Urothelium cell line (cell line): ENCODE measurements around the gene NSMF.
A peak's percentile ranks its signal among the peaks of the same experiment; 100 is the strongest.

Source experiments
- DNase-seq: peaks from one replicate; pipeline ENCODE4 v3.0.0; 2011; ENCODE audit warnings: low spot score, mixed read lengths
- FAIRE-seq: peaks from 2 replicates; lab custom pipeline; 2011; peaks lifted over from hg19 to GRCh38; lab: Jason Lieb, UNC

Gene NSMF

DNA sequence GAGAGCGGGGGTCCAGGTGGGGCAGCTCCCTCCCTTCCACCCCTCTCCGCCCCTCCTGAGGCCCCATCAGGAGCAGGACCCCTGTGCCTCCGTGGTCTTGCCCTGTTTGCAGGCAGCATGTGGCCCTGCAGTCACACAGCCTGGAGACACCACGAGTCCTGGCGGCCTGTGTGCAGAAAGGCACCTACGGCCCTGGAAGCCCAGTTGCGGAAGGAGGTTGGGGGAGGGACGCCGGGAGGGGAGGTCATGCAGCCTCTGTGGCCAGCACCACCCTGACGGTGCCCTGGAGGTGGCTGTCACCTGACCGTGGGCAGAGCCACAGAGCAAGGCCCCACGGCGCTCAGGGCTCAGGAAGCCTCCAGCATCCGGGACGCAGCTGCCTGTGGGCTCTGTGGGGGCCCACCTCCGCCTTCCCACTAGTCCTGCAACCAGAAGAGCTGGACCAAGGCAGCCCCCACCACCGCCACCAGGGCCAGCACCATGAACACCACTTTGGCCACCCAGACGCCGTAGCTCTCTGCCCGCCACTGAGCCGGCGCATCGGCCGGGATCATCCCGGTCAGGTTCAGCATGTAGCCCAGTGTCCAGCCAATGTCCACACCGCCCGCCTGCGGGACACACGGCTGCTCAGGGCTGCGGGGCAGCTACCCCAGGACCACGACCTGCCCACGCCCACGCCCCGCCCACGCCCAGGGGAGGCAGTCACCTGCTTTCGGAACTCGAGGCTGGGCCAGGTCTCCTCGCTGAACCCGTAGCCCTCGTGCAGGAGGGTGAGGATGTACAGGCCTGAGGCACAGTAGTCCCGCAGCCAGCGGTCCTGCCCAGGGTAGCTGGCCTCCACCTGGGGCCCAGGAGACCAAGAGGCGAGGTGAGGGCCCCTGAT lies 24.4 kb downstream of the NSMF start:
- no peak for FAIRE-seq

DNA sequence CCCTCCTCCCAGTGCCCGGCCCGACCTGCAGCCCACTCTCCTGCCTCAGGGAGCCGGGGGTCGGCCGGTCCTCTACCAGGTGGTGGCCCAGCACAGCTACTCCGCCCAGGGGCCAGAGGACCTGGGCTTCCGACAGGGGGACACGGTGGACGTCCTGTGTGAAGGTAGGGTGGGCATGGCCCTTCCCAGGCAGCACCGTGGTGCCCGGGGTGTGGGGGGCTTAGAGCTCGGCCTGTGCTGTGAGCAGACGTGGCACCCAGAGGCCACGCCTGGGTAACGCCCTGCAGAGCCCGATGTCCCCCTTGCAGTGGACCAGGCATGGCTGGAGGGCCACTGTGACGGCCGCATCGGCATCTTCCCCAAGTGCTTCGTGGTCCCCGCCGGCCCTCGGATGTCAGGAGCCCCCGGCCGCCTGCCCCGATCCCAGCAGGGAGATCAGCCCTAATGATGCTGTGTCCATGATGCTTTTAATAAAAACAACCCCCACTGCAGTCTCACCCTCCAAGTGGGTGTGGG lies 25.2 kb downstream of the NSMF start:
- FAIRE-seq (no peak), DNase-seq (no peak)

More for the DNA sequence above, 24.4 kb downstream of the NSMF start:
- no peak for DNase-seq

DNA sequence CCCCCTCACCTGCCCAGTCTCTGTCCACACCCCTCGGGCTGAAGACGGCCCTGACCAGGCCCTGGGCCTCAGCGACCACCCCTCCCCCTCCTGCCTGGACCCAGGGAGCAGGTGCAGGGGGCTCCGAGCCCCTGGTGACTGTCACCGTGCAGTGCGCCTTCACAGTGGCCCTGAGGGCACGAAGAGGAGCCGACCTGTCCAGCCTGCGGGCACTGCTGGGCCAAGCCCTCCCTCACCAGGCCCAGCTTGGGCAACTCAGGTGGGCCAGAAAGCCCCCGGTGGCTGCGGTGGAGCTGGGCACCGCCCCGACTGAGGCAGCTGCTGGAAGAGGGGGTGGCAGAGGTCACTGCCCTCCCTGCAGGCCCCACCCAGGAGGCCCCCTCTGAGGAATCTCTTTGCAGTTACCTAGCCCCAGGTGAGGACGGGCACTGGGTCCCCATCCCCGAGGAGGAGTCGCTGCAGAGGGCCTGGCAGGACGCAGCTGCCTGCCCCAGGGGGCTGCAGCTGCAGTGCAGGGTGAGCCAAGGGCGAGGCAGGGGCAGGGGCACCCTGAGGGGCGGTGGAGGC lies 25.7 kb downstream of the NSMF start:
- FAIRE-seq (no peak), DNase-seq (no peak)

DNA sequence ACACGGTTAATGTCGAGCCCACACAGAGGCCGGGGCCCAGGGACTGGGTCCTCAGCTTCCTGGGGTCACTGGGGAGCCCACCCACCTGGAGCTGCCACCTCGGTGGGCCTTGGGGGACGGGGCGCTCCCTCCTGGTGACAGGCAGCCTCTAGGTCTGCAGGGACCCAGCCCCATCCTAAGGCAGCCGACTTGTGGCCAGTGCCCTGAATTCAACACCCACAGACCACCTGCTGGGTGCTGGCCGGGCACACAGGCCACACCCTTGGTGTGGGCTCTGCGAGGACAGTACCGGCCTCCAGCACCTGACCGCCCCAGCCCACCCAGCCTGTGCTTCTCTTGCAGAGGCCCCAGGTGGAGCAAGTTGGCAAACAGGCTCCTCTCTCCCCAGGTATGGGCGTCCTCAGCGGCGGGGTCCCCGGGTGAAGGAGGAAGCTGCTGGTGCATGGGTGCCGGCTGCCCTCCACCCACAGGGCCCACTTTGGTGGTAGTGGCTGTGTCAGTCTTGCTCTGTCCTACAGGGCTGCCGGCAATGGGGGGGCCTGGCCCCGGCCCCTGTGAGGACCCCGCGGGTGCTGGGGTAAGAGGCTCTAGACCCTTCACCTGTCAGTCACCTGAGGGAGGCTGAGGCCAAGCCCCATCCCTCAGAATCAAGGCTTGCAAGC lies 26.3 kb downstream of the NSMF start:
- FAIRE-seq: no peak
- DNase-seq: no peak

DNA sequence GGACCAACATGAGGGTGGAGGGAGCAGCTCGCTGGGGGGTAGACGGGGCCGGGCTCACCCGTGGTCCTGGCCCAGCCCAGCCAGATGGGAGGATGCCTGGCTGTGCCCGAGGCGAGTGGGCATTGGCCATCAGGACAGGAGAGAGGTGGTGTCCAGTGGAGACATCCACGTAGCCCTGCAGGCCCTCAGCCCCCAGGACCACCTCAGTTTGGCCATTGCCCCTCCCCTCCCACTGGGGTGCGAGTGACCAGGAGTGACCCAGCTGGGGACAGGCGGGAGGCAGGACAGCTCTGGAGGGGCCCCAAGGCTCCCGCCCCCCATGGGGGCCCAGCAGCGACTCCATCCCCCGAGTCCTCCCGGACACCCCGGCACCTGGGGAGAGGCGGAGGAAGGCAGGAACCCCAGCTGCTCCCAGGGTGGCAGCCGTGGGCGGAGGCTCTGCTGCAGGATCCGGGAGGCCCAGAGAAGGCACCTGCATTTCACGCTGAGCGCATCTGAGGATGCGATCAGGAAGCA lies 27.7 kb downstream of the NSMF start:
- FAIRE-seq: no peak
- DNase-seq: no peak

DNA sequence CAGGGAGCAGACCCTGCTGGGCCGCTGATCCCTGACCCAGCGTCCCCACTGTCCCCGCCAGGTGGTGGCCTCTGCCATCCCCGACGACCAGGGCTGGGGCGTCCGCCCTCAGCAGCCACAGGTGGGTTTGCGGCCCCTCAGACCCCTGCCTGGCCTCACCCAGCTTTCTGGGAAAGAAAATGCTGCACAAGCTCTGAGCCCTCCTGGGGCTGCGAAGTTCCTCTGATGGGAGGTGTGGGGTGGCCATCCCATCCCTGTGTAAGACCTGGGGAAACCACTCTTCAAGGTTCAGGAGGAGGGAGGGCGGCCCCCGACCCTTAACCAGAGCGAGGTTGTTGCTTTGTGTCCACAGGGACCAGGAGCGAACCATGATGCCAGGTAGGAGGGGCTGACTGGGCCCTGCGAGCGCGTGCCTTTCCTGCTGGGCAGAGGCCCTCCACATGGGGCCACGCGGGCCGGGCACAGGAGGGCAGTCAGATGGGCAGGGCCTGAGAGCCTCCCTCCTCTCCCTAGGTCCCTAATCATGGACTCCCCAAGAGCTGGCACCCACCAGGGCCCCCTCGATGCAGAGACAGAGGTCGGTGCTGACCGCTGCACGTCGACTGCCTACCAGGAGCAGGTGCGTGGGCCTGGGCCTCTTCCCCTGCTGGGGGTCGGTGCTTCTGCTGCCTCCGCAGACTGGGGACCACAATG lies 28.3 kb downstream of the NSMF start:
- no peak for FAIRE-seq
- DNase-seq: no peak

DNA sequence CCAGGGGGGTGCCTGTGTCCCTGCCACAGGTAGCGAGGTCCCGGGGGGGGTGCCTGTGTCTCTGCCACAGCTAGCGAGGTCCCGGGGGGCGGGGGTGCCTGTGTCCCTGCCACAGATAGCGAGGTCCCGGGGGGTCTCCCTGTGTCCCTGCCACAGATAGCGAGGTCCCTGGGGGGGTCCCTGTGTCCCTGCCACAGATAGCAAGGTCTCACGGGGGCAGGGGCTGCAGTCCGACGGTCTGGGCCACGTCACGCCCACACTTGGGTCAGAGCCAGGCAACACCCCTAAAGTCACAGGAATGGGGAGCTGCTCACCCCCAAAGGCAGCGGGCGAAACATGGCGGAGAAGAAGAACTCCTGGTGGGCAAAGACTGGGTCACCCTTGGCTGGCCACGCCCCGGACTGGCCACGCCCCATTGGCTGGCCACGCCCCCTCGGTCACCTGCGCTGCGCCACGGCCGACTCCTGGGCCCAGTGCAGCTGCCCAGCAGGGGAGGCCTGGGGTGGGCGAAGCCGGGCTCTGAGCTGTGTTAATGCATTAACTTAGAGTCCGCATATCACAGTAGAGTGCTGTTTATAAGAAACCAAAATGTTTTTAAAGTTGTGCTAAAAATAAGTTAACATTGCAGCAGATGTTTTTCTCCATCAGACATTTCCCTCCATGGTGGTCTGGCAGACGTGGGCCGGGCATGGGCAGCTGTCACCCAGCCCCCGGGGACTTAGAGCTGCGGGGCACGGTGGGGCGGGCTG lies 29.0 kb downstream of the NSMF start:
- no peak for FAIRE-seq

DNA sequence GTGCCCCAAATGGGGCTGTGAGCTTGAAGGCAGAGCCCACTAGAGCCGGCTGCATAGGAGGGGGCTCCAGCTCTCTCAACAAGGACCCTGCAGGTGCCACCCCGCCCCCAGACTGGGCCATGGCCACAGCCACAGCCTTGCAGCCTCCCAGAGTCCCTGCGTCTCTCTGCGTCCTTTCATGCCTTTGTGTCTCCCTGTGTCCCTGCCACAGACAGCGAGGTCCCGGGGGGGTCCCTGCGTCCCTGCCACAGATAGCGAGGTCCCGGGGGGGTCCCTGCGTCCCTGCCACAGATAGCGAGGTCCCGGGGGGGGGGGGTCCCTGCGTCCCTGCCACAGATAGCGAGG lies 29.6 kb downstream of the NSMF start:
- DNase-seq: no peak
- FAIRE-seq: no peak

More for the DNA sequence above, 29.0 kb downstream of the NSMF start:
- peak; percentile 70 for DNase-seq

DNA sequence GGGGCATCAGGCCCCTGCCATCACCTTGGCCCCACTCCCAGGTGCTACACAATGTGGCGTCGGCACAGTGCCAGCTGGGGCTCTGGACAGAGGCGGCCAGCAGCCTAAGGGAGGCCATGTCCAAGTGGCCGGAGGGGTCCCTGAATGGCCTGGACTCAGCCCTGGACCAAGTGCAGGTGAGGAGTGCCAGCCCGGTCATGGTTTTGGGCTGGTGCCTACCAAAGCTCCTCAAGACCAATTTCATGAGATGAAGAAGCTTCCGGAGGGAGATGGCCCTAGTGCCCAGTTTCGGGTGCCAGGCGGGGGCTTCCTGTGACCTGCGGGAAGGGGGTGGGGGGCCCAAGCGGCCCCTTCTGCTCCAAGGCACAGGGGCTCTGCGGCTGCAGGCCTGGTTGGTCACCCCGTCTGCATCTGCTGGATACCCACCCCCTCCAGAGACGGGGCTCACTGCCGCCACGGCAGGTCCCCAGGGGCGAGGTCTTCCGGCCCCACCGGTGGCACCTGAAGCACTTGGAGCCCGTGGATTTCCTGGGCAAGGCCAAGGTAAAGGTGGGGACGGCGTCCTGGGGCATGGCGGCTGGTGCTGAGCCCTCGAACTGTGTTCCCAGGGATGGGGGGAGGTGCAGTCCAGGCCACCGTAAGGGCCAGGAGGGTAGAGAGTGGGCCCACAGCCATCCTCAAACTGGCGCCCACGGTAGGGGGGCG lies 30.1 kb downstream of the NSMF start:
- no peak for FAIRE-seq
- no peak for DNase-seq

DNA sequence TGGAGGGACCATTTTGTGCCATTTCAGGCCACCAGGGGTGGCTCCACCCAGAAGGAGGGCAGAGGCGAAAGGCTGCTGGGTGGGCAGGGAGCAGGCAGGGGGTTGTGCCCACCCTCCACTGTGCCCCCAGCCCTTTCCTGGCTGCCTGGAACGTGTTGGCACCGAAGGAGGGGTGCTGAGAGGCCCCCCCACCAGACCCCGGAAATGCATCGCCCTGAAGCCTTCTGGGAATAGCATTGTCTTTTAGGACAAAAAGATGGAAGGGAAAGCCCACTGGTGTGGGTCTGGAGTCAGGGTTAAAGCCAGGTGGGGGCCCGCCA lies 30.9 kb downstream of the NSMF start:
- DNase-seq: no peak
- FAIRE-seq: no peak

DNA sequence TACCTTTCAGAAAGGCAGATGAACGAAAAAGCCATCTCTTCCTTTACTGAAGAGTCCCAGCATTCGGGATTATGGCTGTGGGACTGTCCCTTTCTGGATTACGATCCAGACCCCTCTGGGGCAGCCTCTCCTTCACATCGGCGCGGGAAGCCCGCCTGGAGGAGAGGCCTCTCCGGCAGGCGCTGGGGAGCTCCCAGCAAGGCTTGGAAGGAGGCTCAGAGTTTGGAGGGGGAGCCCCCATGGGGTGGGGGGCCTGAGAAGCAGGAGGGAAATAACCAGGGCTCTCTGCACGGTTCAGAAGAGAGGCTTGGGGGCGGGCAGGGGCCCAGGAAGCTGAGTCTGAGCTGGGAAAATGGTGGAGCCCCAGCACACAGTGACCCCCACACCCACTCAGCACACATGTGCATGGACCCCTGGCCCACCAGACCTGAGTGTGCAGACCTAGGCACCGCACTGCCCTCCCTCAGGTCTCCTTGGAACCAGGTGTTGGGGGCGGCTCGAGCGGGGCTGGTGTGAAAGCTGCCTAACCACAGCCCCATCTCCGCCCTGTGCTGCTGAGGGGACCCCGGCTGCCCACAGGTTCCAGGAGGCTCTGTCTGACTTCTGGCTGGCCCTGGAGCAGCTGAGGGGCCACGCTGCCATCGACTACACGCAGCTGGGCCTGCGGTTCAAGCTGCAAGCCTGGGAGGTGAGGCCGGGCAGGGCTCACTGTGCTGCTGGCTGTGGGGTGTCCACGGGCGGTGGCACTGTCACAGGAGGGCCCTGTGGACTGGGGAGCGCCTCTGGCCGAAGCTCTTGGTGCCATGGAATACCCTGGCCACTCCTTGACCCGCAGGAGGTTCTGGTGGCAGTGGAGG lies 31.5 kb downstream of the NSMF start:
- no peak for DNase-seq
- FAIRE-seq: no peak

DNA sequence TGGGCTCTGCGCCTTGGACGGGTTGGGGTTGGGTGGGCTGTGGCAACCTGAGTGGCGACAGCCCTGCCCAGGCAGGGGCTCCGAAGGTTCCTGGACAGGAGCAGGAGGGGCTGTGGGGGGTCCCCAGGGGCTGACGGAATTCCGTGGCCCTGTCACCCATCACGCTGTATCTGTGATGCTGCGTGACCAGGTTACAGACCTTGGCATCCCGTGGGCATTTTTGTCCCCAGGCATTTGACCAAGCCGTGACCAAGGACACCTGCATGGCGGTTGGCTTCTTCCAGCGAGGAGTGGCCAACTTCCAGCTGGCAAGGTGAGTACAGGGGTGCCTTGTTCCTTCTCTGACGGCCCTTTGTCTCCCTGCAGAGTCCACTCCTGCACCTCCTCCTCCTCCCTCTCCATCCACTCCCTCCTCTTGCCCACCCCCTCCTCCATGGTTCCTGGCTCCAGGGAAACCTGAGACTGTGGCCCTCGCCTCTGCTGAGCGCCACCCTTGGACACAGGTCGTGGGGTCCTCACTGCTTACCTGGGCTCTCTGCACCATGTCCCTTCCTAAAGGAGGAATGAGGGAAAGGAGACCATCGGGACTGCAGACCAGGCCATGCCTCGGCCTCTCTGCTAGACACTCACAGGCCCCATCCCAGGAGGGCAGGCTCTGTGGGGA lies 33.0 kb downstream of the NSMF start:
- DNase-seq (no peak), FAIRE-seq (no peak)

DNA sequence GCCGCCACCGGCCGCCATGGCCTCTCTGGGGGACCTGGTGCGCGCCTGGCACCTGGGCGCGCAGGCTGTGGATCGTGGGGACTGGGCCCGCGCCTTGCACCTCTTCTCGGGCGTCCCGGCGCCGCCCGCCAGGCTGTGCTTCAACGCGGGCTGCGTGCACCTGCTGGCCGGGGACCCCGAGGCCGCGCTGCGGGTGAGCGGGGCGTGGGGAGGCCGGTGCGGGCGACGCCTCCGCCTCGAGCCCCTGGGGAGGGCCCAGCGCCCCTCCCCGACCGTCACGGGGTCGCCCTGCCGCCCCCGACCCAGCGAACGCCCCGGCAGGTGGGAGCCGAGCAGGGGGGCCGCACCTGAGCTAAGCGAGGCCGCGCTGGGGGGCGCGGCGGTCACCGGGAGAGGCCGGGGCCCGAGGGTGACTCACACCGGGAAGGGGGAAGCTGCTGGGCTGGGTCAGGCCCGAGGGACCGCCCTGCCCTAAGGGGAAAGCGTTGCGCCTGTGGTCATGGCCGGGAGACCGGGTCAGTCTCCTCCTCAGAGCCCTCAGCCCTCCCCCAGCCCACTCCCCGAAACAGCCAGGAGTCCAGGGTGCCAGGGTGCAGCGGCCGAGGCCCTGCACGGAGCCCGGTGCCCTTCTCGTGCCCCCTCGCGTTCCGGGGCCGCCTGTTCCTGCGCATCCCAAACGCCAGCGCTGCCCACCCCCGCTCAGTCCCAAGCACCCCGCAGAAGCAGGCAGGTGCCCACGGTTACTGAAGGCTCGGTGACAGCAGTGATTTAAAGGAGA lies 35.4 kb downstream of the NSMF start:
- DNase-seq (peak; percentile 65), FAIRE-seq (no peak)

DNA sequence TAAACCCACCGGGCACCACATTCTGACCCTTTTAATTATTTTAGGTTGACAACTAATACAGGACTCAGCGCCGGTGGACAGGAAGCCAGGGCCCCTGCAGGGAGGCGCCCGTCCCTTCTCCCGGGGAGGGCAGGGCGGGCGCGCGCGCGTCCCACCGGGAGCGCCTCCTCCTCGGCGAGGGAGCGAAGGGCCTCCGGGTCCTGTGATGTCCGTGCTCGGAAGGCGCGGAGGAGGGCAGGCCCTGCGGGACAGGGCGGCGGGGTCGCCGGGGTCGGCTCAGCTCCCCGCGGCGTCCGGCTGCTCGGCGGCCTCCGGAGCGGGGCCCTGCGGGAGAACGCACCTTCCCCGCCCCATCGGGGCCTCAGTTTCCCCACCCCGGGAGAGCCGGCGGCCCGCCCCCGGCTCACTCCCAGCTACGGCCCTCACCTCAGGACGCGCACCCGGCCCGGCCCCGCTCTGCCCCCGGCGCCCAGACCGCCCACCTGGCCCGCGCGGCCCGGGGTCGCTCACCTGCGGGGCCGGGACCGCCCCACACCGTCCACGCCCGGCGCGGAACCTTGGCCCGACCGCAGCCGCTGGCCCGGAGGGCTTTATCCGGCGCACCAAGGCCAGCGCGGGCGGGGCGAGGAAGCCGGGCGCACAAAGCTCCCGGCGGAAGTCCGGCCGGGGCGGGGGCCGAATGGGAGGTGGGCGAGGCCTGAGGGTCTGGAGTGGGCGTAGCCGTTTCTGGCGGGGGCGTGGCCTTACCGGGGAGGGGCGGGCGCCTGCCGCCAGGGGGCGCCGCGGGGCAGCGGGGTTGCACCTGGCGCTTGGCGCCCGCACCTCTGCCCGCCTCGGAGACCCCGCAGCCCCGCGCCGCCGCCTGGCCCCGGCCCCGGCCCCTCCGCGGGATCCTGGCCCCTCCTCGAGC lies 36.3 kb downstream of the NSMF start, which contains the start of the genes EXD3 and NOXA1:
Gene EXD3 (minus strand): TSS at position 559 of the 910 bp plus-strand sequence. CDS start 27,805 bp downstream, outside the sequence.
Gene NOXA1 (plus strand): TSS at position 790 of the 910 bp plus-strand sequence. CDS start 137 bp downstream, outside the sequence.
- FAIRE-seq (no peak), DNase-seq (peak; percentile 96)

DNA sequence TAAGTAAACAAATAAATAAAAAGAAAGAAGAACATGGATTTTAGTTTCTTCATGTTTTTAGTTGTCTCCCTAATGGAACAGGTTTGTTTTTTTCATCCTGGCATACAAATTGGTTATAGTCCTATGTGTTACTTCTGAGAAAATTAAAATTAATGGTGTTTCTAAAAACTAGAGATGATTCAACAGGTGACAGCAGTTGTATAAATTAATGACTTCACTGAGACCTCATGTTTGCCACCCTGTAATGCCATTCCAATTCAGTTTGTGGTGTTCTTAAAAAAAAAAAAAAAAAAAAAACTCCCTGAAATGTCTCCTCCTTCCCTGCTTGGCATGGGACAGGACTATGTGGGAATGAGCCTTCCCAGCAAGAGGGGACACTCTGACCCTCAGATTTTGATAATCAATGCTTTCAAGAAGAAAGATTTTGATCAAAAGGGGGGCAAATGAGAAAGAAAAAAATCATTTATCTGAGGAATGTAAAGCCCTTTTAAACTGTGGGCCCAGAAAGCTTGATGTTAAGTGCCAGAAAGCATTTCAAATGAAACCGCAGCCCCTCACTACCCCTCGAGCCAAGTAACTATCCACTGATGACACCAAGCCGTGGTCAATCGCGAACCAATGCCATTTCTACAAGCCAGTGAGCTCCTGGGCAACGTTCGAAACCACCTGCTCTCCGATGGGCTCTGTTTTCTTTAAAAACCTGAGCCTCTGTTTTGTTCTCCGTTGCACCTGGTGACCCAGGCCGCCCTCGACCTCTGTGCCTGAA lies 37.1 kb downstream of the NSMF start:
- FAIRE-seq: no peak
- DNase-seq: no peak
